Right atrium auricular region (tissue), 2 donors: ENCODE data around the gene MRPL1. TPM values are rescaled to one million over a fixed set of nuclear protein-coding genes. Genes with fewer than 3 reads are reported as not detected.

Source experiments
- DNase-seq: peaks from one replicate; pipeline ENCODE4 v3.0.0-alpha.2; 2019; ENCODE audit warnings: low spot score
- H3K27ac ChIP-seq, 2 donors: fragments of 200-600 bp; sonication (generic); 1 replicate in 1 of 2; 2 replicates in 1 of 2; pipeline ENCODE4 v1.5.1; 2016 to 2019
- H3K27me3 ChIP-seq, 2 donors: fragments of 200-600 bp; sonication (generic); one replicate each; pipeline versions ENCODE4 v1.5.1 to v1.6.0; 2017 to 2019
- H3K36me3 ChIP-seq: fragments of 200-600 bp; sonication (generic); one replicate; pipeline ENCODE4 v1.5.1; 2016
- H3K4me1 ChIP-seq, 2 donors: fragments of 200-600 bp; sonication (generic); one replicate each; pipeline versions ENCODE4 v1.5.1 to v1.6.0; 2017 to 2019
- H3K4me3 ChIP-seq, 2 donors: fragments of 200-600 bp; sonication (generic); 1 replicate in 1 of 2; 2 replicates in 1 of 2; pipeline ENCODE4 v1.5.1; 2017 to 2019; ENCODE audit warnings: mild to moderate bottlenecking in 1 of 2, moderate library complexity in 1 of 2
- H3K9me3 ChIP-seq, 2 donors: fragments of 200-600 bp; sonication (generic); one replicate each; pipeline ENCODE4 v1.5.1; 2019
- CTCF ChIP-seq, 2 donors: fragments of 200-600 bp; sonication (generic); IDR thresholded peaks; one replicate each; pipeline ENCODE4 v1.5.1; 2019; ENCODE audit warnings: antibody characterized with exemption in 2 of 2
- total RNA-seq, 2 donors: library from RNA; depleted of rRNA; stranded (reverse); fragments of >200 nt; gene quantifications; one replicate each; pipeline ENCODE4 v1.1.0, GENCODE V29; 2016

MRPL1 gene
- total RNA-seq, 2 donors from 2014 or later: 17.4 to 32.0 TPM

GRCh38 chr4:77826275-77826674 is 36.4 kb upstream of the MRPL1 start:
- H3K27me3 ChIP-seq: no peaks in the 10 kb centered on the region
- no peak for DNase-seq
- H3K4me1 ChIP-seq: peaks cover 0 to 6% of the 10 kb centered on the region in 2 donors
- H3K4me3 ChIP-seq: no peak overlapping the region
- no peak overlapping the region for H3K27ac ChIP-seq
- TF ChIP-seq CTCF (IDR thresholded peaks at IDR 0.05): no peak
- H3K36me3 ChIP-seq: no peaks in the 10 kb centered on the region
- H3K9me3 ChIP-seq: no peaks in the 10 kb centered on the region

- TF ChIP-seq CTCF (IDR thresholded peaks at IDR 0.05): no peak
- Histone ChIP-seq H3K36me3 (no peaks in the 10 kb centered on the region), H3K9me3 (no peaks in the 10 kb centered on the region), H3K4me3 (no peak overlapping the region), H3K27me3 (no peaks in the 10 kb centered on the region), H3K27ac (no peak overlapping the region), H3K4me1 (no peaks in the 10 kb centered on the region)
- DNase-seq: no peak
Measured at GRCh38 chr4:77827343-77827742, 35.3 kb upstream of the MRPL1 start.

GRCh38 chr4:77833126-77833724 is 29.4 kb upstream of the MRPL1 start:
- no peak overlapping the region for H3K27ac ChIP-seq
- H3K4me3 ChIP-seq: no peak overlapping the region
- H3K4me1 ChIP-seq: no peaks in the 10 kb centered on the region
- no peak for TF ChIP-seq CTCF (IDR thresholded peaks at IDR 0.05)
- DNase-seq: no peak
- H3K27me3 ChIP-seq: no peaks in the 10 kb centered on the region
- H3K36me3 ChIP-seq: no peaks in the 10 kb centered on the region
- H3K9me3 ChIP-seq: no peaks in the 10 kb centered on the region

GRCh38 chr4:77834403-77834802 is 28.2 kb upstream of the MRPL1 start:
- no peak for TF ChIP-seq CTCF (IDR thresholded peaks at IDR 0.05)
- Histone ChIP-seq H3K4me3 (no peak overlapping the region), H3K27me3 (no peaks in the 10 kb centered on the region), H3K36me3 (no peaks in the 10 kb centered on the region), H3K9me3 (no peaks in the 10 kb centered on the region), H3K27ac (no peak overlapping the region), H3K4me1 (no peaks in the 10 kb centered on the region)
- DNase-seq: no peak

GRCh38 chr4:77843628-77844027 is 19.0 kb upstream of the MRPL1 start:
- H3K4me3 ChIP-seq: no peak overlapping the region
- DNase-seq: no peak
- TF ChIP-seq CTCF (IDR thresholded peaks at IDR 0.05): no peak
- no peaks in the 10 kb centered on the region for H3K9me3 ChIP-seq
- no peaks in the 10 kb centered on the region for H3K4me1 ChIP-seq
- H3K27me3 ChIP-seq: no peaks in the 10 kb centered on the region
- no peak overlapping the region for H3K27ac ChIP-seq
- H3K36me3 ChIP-seq: no peaks in the 10 kb centered on the region

GRCh38 chr4:77844363-77844762 is 18.3 kb upstream of the MRPL1 start:
- no peak overlapping the region for H3K4me3 ChIP-seq
- H3K9me3 ChIP-seq: no peaks in the 10 kb centered on the region
- H3K27me3 ChIP-seq: no peaks in the 10 kb centered on the region
- no peak for DNase-seq
- H3K27ac ChIP-seq: no peak overlapping the region
- TF ChIP-seq CTCF (IDR thresholded peaks at IDR 0.05): no peak
- no peaks in the 10 kb centered on the region for H3K36me3 ChIP-seq
- H3K4me1 ChIP-seq: no peaks in the 10 kb centered on the region
